ENCODE data around the gene PREB.
"Not testable (repeated sequence)": the region's sequence is repeated elsewhere in the genome, so short reads cannot be mapped to it uniquely, and the experiment has no call there.

Gene PREB

GRCh38 chr2:27125104-27125503, 9.3 kb downstream of the PREB start:
- no peak for DNase-seq

GRCh38 chr2:27123302-27124150, 10.9 kb downstream of the PREB start, which contains the start of gene ABHD1:
ABHD1 (plus strand) TSS chr2:27123815; CDS start chr2:27123949, 134 bp downstream.
- peak in 1 of 2 experiments; percentile 20 for DNase-seq

- no peak for DNase-seq
Observed at GRCh38 chr2:27122791-27123190, 11.6 kb downstream of the PREB start.

- DNase-seq: no peak
Observed at GRCh38 chr2:27121906-27122305, 12.5 kb downstream of the PREB start.

GRCh38 chr2:27119330-27119670, 15.1 kb downstream of the PREB start:
- DNase-seq: not testable (repeated sequence)

GRCh38 chr2:27118525-27119329, 15.7 kb downstream of the PREB start, which contains the start of gene CGREF1:
CGREF1 (minus strand) TSS chr2:27119128; CDS start chr2:27104366, 14,762 bp downstream.
- peak in 1 of 2 experiments; percentile 66 for DNase-seq

- DNase-seq: peak in 1 of 2 experiments; percentile 15
Observed at GRCh38 chr2:27117995-27118524, 16.4 kb downstream of the PREB start.

- DNase-seq: no peak
Observed at GRCh38 chr2:27115519-27115918, 18.9 kb downstream of the PREB start.

- DNase-seq: not testable (repeated sequence)
Observed at GRCh38 chr2:27111392-27112078, 22.9 kb downstream of the PREB start.

GRCh38 chr2:27110603-27111352, 23.7 kb downstream of the PREB start:
- not testable (repeated sequence) for DNase-seq

GRCh38 chr2:27109083-27109482, 25.4 kb downstream of the PREB start:
- DNase-seq: no peak

GRCh38 chr2:27108221-27108620, 26.2 kb downstream of the PREB start:
- DNase-seq: no peak

GRCh38 chr2:27105981-27106380, 28.5 kb downstream of the PREB start:
- no peak for DNase-seq

GRCh38 chr2:27102329-27102728, 32.1 kb downstream of the PREB start:
- DNase-seq: no peak

- DNase-seq: no peak
Observed at GRCh38 chr2:27100036-27100435, 34.4 kb downstream of the PREB start.

- DNase-seq: no peak
Observed at GRCh38 chr2:27099334-27099955, 35.0 kb downstream of the PREB start.

GRCh38 chr2:27097341-27097740, 37.1 kb downstream of the PREB start:
- DNase-seq: no peak

GRCh38 chr2:27096748-27097297, 37.6 kb downstream of the PREB start:
- DNase-seq: no peak

- peak; percentile 54 to 77 for DNase-seq
Observed at GRCh38 chr2:27095745-27096651, 38.4 kb downstream of the PREB start.

- DNase-seq: no peak
Observed at GRCh38 chr2:27095427-27095744, 39.0 kb downstream of the PREB start.
